Measurements from ENCODE around the gene TSPAN13.

GRCh38 chr7:16759840-16760239 is 6.3 kb downstream of the TSPAN13 start:
- TF ChIP-seq CTCF (IDR thresholded peaks at IDR 0.05) (no peak), POLR2A (IDR thresholded peaks at IDR 0.05) (no peak)

Measured in Peyer's patch (tissue), 4 donors.